ENCODE results near the gene ZNF366.

Gene ZNF366

GRCh38 chr5:72505016-72505415, 2.2 kb downstream of the ZNF366 start:
- no peaks in the 10 kb centered on the region for H3K27me3 ChIP-seq (ENCODE audit: insufficient read depth, poor library complexity, severe bottlenecking)
- H3K4me3 ChIP-seq (replicated peaks; ENCODE audit: insufficient read depth, low read length) = no peak overlapping the region
- no peak overlapping the region for H3K27ac ChIP-seq (replicated peaks)
- no peak for DNase-seq (ENCODE audit: low read depth in 1 of 2, low spot score in 1 of 2)
- TF ChIP-seq GABPA (IDR thresholded peaks at IDR 0.05; ENCODE audit: low read depth) = no peak
- no peak for TF ChIP-seq SPI1 (IDR thresholded peaks at IDR 0.05; ENCODE audit: borderline replicate concordance, low read depth)
- no peak for TF ChIP-seq POLR2AphosphoS5 (IDR thresholded peaks at IDR 0.05; ENCODE audit: low read depth)
- TF ChIP-seq CTCF (IDR thresholded peaks at IDR 0.05; ENCODE audit: insufficient read depth, low read length) = no peak
- no peak for TF ChIP-seq REST (IDR thresholded peaks at IDR 0.05; ENCODE audit: insufficient replicate concordance, low read depth)

GRCh38 chr5:72503888-72504491, 3.2 kb downstream of the ZNF366 start:
- TF ChIP-seq SPI1 (IDR thresholded peaks at IDR 0.05; ENCODE audit: borderline replicate concordance, low read depth) (no peak), POLR2AphosphoS5 (IDR thresholded peaks at IDR 0.05; ENCODE audit: low read depth) (no peak), CTCF (IDR thresholded peaks at IDR 0.05; ENCODE audit: insufficient read depth, low read length) (no peak), REST (IDR thresholded peaks at IDR 0.05; ENCODE audit: insufficient replicate concordance, low read depth) (no peak), GABPA (IDR thresholded peaks at IDR 0.05; ENCODE audit: low read depth) (no peak)
- H3K4me3 ChIP-seq (replicated peaks; ENCODE audit: insufficient read depth, low read length) = no peak overlapping the region
- DNase-seq (ENCODE audit: low read depth in 1 of 2, low spot score in 1 of 2) = peak in 1 of 2 experiments; percentile 4
- no peak overlapping the region for H3K27ac ChIP-seq (replicated peaks)
- no peaks in the 10 kb centered on the region for H3K27me3 ChIP-seq (ENCODE audit: insufficient read depth, poor library complexity, severe bottlenecking)

DNA sequence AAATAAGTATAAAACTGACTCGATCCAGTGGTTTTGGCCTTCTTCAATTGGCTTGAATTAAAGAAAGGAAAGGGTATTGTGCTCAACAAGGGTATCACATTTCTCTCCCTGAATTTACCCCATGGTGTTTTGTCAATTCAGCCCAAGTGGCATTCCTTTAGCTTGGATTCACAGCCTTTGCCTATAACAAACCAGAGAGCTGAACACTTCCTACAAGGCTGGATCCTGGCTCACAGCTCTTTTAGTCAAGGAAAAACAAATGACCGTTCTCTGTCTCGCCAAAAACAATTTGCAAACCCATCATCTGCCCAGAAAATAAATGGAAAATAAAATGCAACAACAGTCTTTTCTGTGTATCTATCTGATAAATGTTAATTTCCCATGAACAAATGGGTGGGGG, 5.7 kb downstream of the ZNF366 start:
- TF ChIP-seq CTCF (IDR thresholded peaks at IDR 0.05; ENCODE audit: insufficient read depth, low read length) (no peak), GABPA (IDR thresholded peaks at IDR 0.05; ENCODE audit: low read depth) (no peak), POLR2AphosphoS5 (IDR thresholded peaks at IDR 0.05; ENCODE audit: low read depth) (no peak), SPI1 (IDR thresholded peaks at IDR 0.05; ENCODE audit: borderline replicate concordance, low read depth) (no peak), REST (IDR thresholded peaks at IDR 0.05; ENCODE audit: insufficient replicate concordance, low read depth) (no peak)
- Histone ChIP-seq H3K27me3 (ENCODE audit: insufficient read depth, poor library complexity, severe bottlenecking) (no peaks in the 10 kb centered on the region), H3K27ac (replicated peaks) (no peak overlapping the region), H3K4me3 (replicated peaks; ENCODE audit: insufficient read depth, low read length) (no peak overlapping the region)
- no peak for DNase-seq (ENCODE audit: low read depth in 1 of 2, low spot score in 1 of 2)
